ENCODE data around the gene FSTL4.
"Not testable (repeated sequence)": the region's sequence is repeated elsewhere in the genome, so short reads cannot be mapped to it uniquely, and the experiment has no call there.

FSTL4 gene

GRCh38 chr5:133552925-133553525 is 59.3 kb downstream of the FSTL4 start:
- DNase-seq (ENCODE audit: low spot score) = peak; percentile 57

GRCh38 chr5:133546500-133546899 is 65.8 kb downstream of the FSTL4 start:
- no peak for DNase-seq (ENCODE audit: low spot score)

GRCh38 chr5:133544346-133544745 is 68.0 kb downstream of the FSTL4 start:
- DNase-seq (ENCODE audit: low spot score) = no peak

GRCh38 chr5:133539818-133540217 is 72.5 kb downstream of the FSTL4 start:
- no peak for DNase-seq (ENCODE audit: low spot score)

- DNase-seq (ENCODE audit: low spot score) = no peak
Observed at GRCh38 chr5:133538718-133539117, 73.6 kb downstream of the FSTL4 start.

GRCh38 chr5:133535241-133535929 is 77.0 kb downstream of the FSTL4 start:
- DNase-seq (ENCODE audit: low spot score) = not testable (repeated sequence)

GRCh38 chr5:133534566-133534965 is 77.8 kb downstream of the FSTL4 start:
- DNase-seq (ENCODE audit: low spot score) = no peak

- no peak for DNase-seq (ENCODE audit: low spot score)
Observed at GRCh38 chr5:133533541-133533940, 78.8 kb downstream of the FSTL4 start.

GRCh38 chr5:133531594-133531993 is 80.7 kb downstream of the FSTL4 start:
- no peak for DNase-seq (ENCODE audit: low spot score)

GRCh38 chr5:133531178-133531577 is 81.2 kb downstream of the FSTL4 start:
- DNase-seq (ENCODE audit: low spot score) = no peak

GRCh38 chr5:133530270-133530669 is 82.1 kb downstream of the FSTL4 start:
- DNase-seq (ENCODE audit: low spot score) = no peak

- no peak for DNase-seq (ENCODE audit: low spot score)
Observed at GRCh38 chr5:133528841-133529240, 83.5 kb downstream of the FSTL4 start.

GRCh38 chr5:133527311-133527710 is 85.0 kb downstream of the FSTL4 start:
- DNase-seq (ENCODE audit: low spot score) = no peak

GRCh38 chr5:133526368-133526767 is 86.0 kb downstream of the FSTL4 start:
- DNase-seq (ENCODE audit: low spot score) = no peak

- no peak for DNase-seq (ENCODE audit: low spot score)
Observed at GRCh38 chr5:133525126-133525525, 87.2 kb downstream of the FSTL4 start.

- no peak for DNase-seq (ENCODE audit: low spot score)
Observed at GRCh38 chr5:133524666-133525065, 87.7 kb downstream of the FSTL4 start.

- no peak for DNase-seq (ENCODE audit: low spot score)
Observed at GRCh38 chr5:133523961-133524586, 88.3 kb downstream of the FSTL4 start.

- no peak for DNase-seq (ENCODE audit: low spot score)
Observed at GRCh38 chr5:133523013-133523658, 89.2 kb downstream of the FSTL4 start.

GRCh38 chr5:133521801-133522200 is 90.5 kb downstream of the FSTL4 start:
- no peak for DNase-seq (ENCODE audit: low spot score)

- no peak for DNase-seq (ENCODE audit: low spot score)
Observed at GRCh38 chr5:133520991-133521706, 91.2 kb downstream of the FSTL4 start.

- no peak for DNase-seq (ENCODE audit: low spot score)
Observed at GRCh38 chr5:133520062-133520461, 92.3 kb downstream of the FSTL4 start.

GRCh38 chr5:133519191-133519590 is 93.2 kb downstream of the FSTL4 start:
- no peak for DNase-seq (ENCODE audit: low spot score)

Data from kidney tubule cell (primary cell).